Lung (tissue), 12 donors: ENCODE data around the gene PIGM. TPM values are rescaled to one million over a fixed set of nuclear protein-coding genes. Genes with fewer than 3 reads are reported as not detected.

Experiments used
- ATAC-seq: fragments of 200-7000 bp; cut with Tn5 transposase; one replicate; pipeline ENCODE4 v1.9.1; 2020; ENCODE audit warnings: moderate number of reproducible peaks; ENCODE audit not compliant: insufficient read depth, low FRiP score
- DNase-seq, 3 donors: peaks; one replicate each; pipeline ENCODE4 v3.0.0-alpha.2; 2013 to 2017
- H3K27ac ChIP-seq, 2 donors: one replicate each; pipeline ENCODE4 v1.5.1; 2013; ENCODE audit warnings: mild to moderate bottlenecking in 2 of 2, moderate library complexity in 2 of 2, control low read depth in 1 of 2, inconsistent platforms in 1 of 2, low read depth in 1 of 2, low read length in 1 of 2
- H3K27me3 ChIP-seq, 3 donors: one replicate each; pipeline ENCODE4 v1.5.1; 2013; ENCODE audit warnings: low read length in 2 of 3; ENCODE audit not compliant: control insufficient read depth in 3 of 3, insufficient read depth in 3 of 3
- H3K36me3 ChIP-seq, 4 donors: one replicate each; pipeline ENCODE4 v1.5.1; 2013; ENCODE audit warnings: low read length in 4 of 4, mild to moderate bottlenecking in 1 of 4, moderate library complexity in 1 of 4; ENCODE audit not compliant: control insufficient read depth in 4 of 4, insufficient read depth in 4 of 4
- H3K4me1 ChIP-seq, 5 donors: one replicate each; pipeline ENCODE4 v1.5.1; 2013; ENCODE audit warnings: low read length in 5 of 5, mild to moderate bottlenecking in 2 of 5, moderate library complexity in 1 of 5; ENCODE audit not compliant: control insufficient read depth in 5 of 5, insufficient read depth in 5 of 5
- H3K4me3 ChIP-seq: one replicate; pipeline ENCODE4 v1.5.1; 2013; ENCODE audit warnings: mild to moderate bottlenecking, control low read depth, moderate library complexity
- H3K9ac ChIP-seq, 2 donors: one replicate each; pipeline ENCODE4 v1.5.1; 2013; ENCODE audit warnings: low read length in 2 of 2, control low read depth in 1 of 2; ENCODE audit not compliant: insufficient read depth in 1 of 2
- H3K9me3 ChIP-seq, 4 donors: one replicate each; pipeline ENCODE4 v1.5.1; 2013; ENCODE audit warnings: low read length in 3 of 4, mild to moderate bottlenecking in 1 of 4, moderate library complexity in 1 of 4; ENCODE audit not compliant: control insufficient read depth in 4 of 4, insufficient read depth in 3 of 4
- CTCF ChIP-seq: IDR thresholded peaks from 2 replicates; pipeline ENCODE4 v1.5.1; 2012; ENCODE audit warnings: mild to moderate bottlenecking; ENCODE audit errors: control extremely low read depth, extremely low read depth
- WGBS, 2 donors: extraction: QIAGEN DNeasy Blood & Tissue Kit; methylation state at CpG; one replicate each; pipeline ENCODE4 v1.1.7; 2013; 5-methylcytosine and 5-hydroxymethylcytosine counted together
- polyA plus RNA-seq, 2 donors: library from polyadenylated mRNA; stranded (reverse); fragments of 200-250 nt; gene quantifications; one replicate each; pipeline ENCODE4 v1.2.1, GENCODE V29; 2013
- total RNA-seq, 2 donors: library from RNA; depleted of rRNA in 1 of 2; stranded (reverse); fragments of >200 nt in 1 of 2; gene quantifications; one replicate each; pipeline ENCODE4 v1.2.1, GENCODE V29; 2014 to 2021
- donor health status: control.
- donor health status: control.
- donor health status: Bipolar disorder and iron deficiency.
- donor health status: healthy.
- donor health status: DM: yes; HTN: yes; CAD: no.

PIGM gene
- total and polyA plus RNA-seq, 4 donors: 3.7 to 9.1 (median 5.7) TPM

GRCh38 chr1:160045653-160046052 is 13.9 kb upstream of the PIGM start:
- peaks cover 0 to 8% (median 0%) of the 10 kb centered on the region in 3 donors for H3K27me3 ChIP-seq
- ATAC-seq: no peak
- WGBS, 2 donors: 51 to 57% methylated on average over 2 of the region's 2 CpGs
- H3K4me1 ChIP-seq: peaks cover 0 to 20% (median 11%) of the 10 kb centered on the region in 5 donors
- H3K9ac ChIP-seq: no peak overlapping the region
- no peaks in the 10 kb centered on the region for H3K36me3 ChIP-seq
- TF ChIP-seq CTCF: no peak
- H3K27ac ChIP-seq: no peak overlapping the region
- no peak overlapping the region for H3K4me3 ChIP-seq
- H3K9me3 ChIP-seq: no peaks in the 10 kb centered on the region
- no peak for DNase-seq

DNA sequence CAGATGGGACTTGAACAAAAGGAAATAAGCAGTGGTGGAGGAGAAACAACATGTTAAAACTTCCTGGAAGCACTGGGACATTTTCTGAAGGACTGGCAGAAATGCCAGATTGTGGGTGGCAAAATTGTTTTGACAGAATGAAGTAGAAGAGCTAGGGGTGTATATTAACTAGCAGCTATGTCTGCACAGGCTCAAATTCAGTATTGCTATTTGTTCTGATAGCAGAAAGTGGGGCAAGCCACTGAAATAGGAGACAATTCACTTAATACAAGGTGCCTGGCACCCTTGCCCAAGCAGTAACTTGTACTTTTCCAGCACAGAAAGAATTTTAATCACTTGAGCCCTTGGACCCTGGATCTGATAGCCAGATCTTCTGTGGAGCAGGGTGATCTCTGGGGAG is 11.8 kb upstream of the PIGM start:
- no peak overlapping the region for H3K9ac ChIP-seq

GRCh38 chr1:160040476-160040875 is 8.7 kb upstream of the PIGM start:
- no peaks in the 10 kb centered on the region for H3K36me3 ChIP-seq
- peaks cover 0 to 4% (median 0%) of the 10 kb centered on the region in 3 donors for H3K27me3 ChIP-seq
- H3K9ac ChIP-seq: no peak overlapping the region
- no peak for DNase-seq
- H3K4me3 ChIP-seq: no peak overlapping the region
- whole genome bisulfite sequencing, 2 donors: 93 to 95% methylated on average over 1 of the region's 1 CpG
- no peak for TF ChIP-seq CTCF
- peaks cover 0 to 10% (median 0%) of the 10 kb centered on the region in 5 donors for H3K4me1 ChIP-seq
- no peak for ATAC-seq
- H3K9me3 ChIP-seq: no peaks in the 10 kb centered on the region
- H3K27ac ChIP-seq: no peak overlapping the region

More for the DNA sequence above, 11.8 kb upstream of the PIGM start:
- Histone ChIP-seq H3K4me1 (peaks cover 0 to 20% (median 11%) of the 10 kb centered on the region in 5 donors), H3K4me3 (no peak overlapping the region), H3K36me3 (no peaks in the 10 kb centered on the region), H3K27ac (no peak overlapping the region), H3K27me3 (peaks cover 0 to 8% (median 0%) of the 10 kb centered on the region in 3 donors), H3K9me3 (no peaks in the 10 kb centered on the region)
- DNase-seq (no peak), ATAC-seq (no peak)
- TF ChIP-seq CTCF: no peak
